ENCODE results near the gene MRPS10. TPM values are rescaled to one million over a fixed set of nuclear protein-coding genes. Genes with fewer than 3 reads are reported as not detected.

MRPS10 gene
- total RNA-seq, 1 experiment from 2014 or later: 62.1 TPM

DNA sequence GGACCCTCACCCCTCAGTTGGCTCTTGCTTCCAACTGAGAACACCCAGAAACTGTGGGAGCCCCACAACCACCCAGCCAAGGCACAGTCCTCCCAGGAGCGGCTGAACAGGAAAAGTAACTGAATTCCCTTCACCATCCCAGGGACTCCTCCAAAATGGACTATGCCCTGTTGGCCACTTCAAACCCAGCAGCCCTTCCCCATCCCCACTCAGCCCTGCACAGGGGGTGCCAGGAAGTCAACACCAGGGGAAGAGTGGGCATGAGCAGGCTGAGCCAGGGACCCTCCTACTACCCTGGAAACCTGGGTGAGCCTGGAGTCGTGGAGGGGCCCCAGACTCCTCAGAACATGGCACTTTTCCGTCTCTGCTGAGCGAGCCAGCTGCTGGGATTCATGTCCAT, 33.2 kb downstream of the MRPS10 start (continued):
- TF ChIP-seq, protein P1, sequence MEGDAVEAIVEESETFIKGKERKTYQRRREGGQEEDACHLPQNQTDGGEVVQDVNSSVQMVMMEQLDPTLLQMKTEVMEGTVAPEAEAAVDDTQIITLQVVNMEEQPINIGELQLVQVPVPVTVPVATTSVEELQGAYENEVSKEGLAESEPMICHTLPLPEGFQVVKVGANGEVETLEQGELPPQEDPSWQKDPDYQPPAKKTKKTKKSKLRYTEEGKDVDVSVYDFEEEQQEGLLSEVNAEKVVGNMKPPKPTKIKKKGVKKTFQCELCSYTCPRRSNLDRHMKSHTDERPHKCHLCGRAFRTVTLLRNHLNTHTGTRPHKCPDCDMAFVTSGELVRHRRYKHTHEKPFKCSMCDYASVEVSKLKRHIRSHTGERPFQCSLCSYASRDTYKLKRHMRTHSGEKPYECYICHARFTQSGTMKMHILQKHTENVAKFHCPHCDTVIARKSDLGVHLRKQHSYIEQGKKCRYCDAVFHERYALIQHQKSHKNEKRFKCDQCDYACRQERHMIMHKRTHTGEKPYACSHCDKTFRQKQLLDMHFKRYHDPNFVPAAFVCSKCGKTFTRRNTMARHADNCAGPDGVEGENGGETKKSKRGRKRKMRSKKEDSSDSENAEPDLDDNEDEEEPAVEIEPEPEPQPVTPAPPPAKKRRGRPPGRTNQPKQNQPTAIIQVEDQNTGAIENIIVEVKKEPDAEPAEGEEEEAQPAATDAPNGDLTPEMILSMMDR (IDR thresholded peaks at IDR 0.05 in 2 of 3, conservative IDR thresholded peaks at IDR 0.05 in 1 of 3; ENCODE audit: borderline replicate concordance in 1 of 3, insufficient read depth in 1 of 3, low read depth in 2 of 3, low read length in 2 of 3): no peak
- TF ChIP-seq POLR2AphosphoS5 (IDR thresholded peaks at IDR 0.05; ENCODE audit: low read depth, low read length) (no peak), EZH2 (IDR thresholded peaks at IDR 0.05) (no peak), SRF (IDR thresholded peaks at IDR 0.05; ENCODE audit: low read depth) (no peak)

DNA sequence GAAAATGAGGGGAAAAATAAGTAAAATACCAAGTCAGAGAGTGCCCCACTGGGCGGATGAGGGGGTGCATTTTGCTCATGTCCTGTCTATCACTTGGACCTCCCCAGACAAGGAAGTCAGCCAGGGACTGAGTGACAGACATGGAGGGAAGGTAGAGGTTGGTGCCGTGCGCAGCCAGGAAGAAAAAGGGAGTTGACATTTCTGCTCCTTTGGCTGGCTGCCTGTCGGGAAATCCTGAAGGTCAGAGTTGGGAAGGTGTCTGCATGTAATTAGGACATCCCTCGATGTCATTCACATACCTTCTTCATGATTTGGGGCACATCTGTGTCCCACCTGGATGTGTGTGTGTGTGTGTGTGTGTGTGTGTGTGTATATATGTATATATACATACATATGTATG, 35.6 kb downstream of the MRPS10 start:
- no peak for TF ChIP-seq JUND (IDR thresholded peaks at IDR 0.05)
- no peak for TF ChIP-seq CBX3 (IDR thresholded peaks at IDR 0.05; ENCODE audit: low read depth)
- TF ChIP-seq CEBPB (IDR thresholded peaks at IDR 0.05; ENCODE audit: low read depth): no peak
- TF ChIP-seq SRF (IDR thresholded peaks at IDR 0.05; ENCODE audit: low read depth): no peak
- no peak for TF ChIP-seq ZFX (IDR thresholded peaks at IDR 0.05)
- TF ChIP-seq SIN3A (IDR thresholded peaks at IDR 0.05; ENCODE audit: low read depth): no peak
- TF ChIP-seq, protein P2, sequence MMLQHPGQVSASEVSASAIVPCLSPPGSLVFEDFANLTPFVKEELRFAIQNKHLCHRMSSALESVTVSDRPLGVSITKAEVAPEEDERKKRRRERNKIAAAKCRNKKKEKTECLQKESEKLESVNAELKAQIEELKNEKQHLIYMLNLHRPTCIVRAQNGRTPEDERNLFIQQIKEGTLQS (IDR thresholded peaks at IDR 0.05): no peak

More for the DNA sequence above, 35.6 kb downstream of the MRPS10 start:
- no peaks in the 10 kb centered on the region for H4K20me1 ChIP-seq (ENCODE audit: insufficient read depth)
- ChIA-PET RAD21 (ENCODE audit: low non-redundant PET in 1 of 2, low total read pairs in 2 of 2, uncharacterized antibody in 2 of 2, unreplicated experiment in 2 of 2) (no interaction called here), CTCF (no interaction called here), POLR2A (no interaction called here)
- H3K79me2 ChIP-seq (ENCODE audit: insufficient read depth, low read length): no peaks in the 10 kb centered on the region
- no peak overlapping the region for H3K4me3 ChIP-seq (replicated peaks in 1 of 2; ENCODE audit: low read depth in 1 of 2, low read length in 2 of 2)
- H3K4me2 ChIP-seq (ENCODE audit: low read length): no peak overlapping the region
- no peaks in the 10 kb centered on the region for H3K27me3 ChIP-seq (ENCODE audit: insufficient read depth, low read length)
- no peak overlapping the region for H3K27ac ChIP-seq (ENCODE audit: low read depth, low read length)
- ATAC-seq: no peak
- no peak overlapping the region for H3K9ac ChIP-seq (ENCODE audit: low read length)
- peaks cover 0 to 4% of the 10 kb centered on the region in 2 experiments; a peak in 1 of 4 replicates for H3K4me1 ChIP-seq (ENCODE audit: control insufficient read depth in 1 of 2, insufficient read depth in 2 of 2, low read length in 2 of 2)
- intact Hi-C loops (cut with micrococcal nuclease): no loop called here
- H3K9me3 ChIP-seq (ENCODE audit: control insufficient read depth in 1 of 2, insufficient read depth in 1 of 2, low read depth in 1 of 2, low read length in 2 of 2): no peaks in the 10 kb centered on the region
- H3K36me3 ChIP-seq (ENCODE audit: control insufficient read depth in 1 of 2, insufficient read depth in 2 of 2, low read length in 2 of 2): no peaks in the 10 kb centered on the region
- no peak for DNase-seq (ENCODE audit: low read depth, low spot score)
- no peak overlapping the region for H2AFZ ChIP-seq (ENCODE audit: low read depth, low read length, poor library complexity, severe bottlenecking)
- H3K9me2 ChIP-seq (ENCODE audit: insufficient read depth): no peaks in the 10 kb centered on the region
- no TSS peak for BruUV-seq (replicated peaks)
